NCI-H345 (cell line): Measurements from ENCODE around the gene RHOA.
"Not testable (repeated sequence)": the region's sequence is repeated elsewhere in the genome, so short reads cannot be mapped to it uniquely, and the experiment has no call there.

Experiments used
- DNase-seq: peaks from one replicate; lab custom pipeline; 2025; lab: John Stamatoyannopoulos, UW

The RHOA gene

GRCh38 chr3:49362561-49362960 is 49.2 kb downstream of the RHOA start:
- DNase-seq, result no peak

- no peak for DNase-seq
These were observed 52.2 kb downstream of the RHOA start for GRCh38 chr3:49359623-49360022.

GRCh38 chr3:49358884-49359225 is 52.9 kb downstream of the RHOA start:
- no peak for DNase-seq

GRCh38 chr3:49358217-49358883 is 53.4 kb downstream of the RHOA start, which contains the start of gene GPX1:
Gene GPX1, minus strand, starts transcription at chr3:49358353. Its CDS starts 75 bp downstream, at chr3:49358278.
- peak; percentile 91 for DNase-seq

- not testable (repeated sequence) for DNase-seq
These were observed 54.1 kb downstream of the RHOA start for GRCh38 chr3:49357443-49358216.

- not testable (repeated sequence) for DNase-seq
These were observed 54.7 kb downstream of the RHOA start for GRCh38 chr3:49357095-49357442.

GRCh38 chr3:49352890-49353421 is 58.8 kb downstream of the RHOA start:
- no peak for DNase-seq

- no peak for DNase-seq
These were observed 59.5 kb downstream of the RHOA start for GRCh38 chr3:49352281-49352680.

GRCh38 chr3:49351521-49352011 is 60.2 kb downstream of the RHOA start:
- DNase-seq, result no peak

GRCh38 chr3:49349348-49350114 is 62.2 kb downstream of the RHOA start:
- no peak for DNase-seq

GRCh38 chr3:49348361-49348760 is 63.4 kb downstream of the RHOA start:
- not testable (repeated sequence) for DNase-seq

GRCh38 chr3:49346797-49347251 is 65.0 kb downstream of the RHOA start:
- DNase-seq, result no peak

- DNase-seq, result no peak
These were observed 68.6 kb downstream of the RHOA start for GRCh38 chr3:49343163-49343562.

GRCh38 chr3:49341996-49342395 is 69.8 kb downstream of the RHOA start:
- DNase-seq, result no peak

- peak; percentile 89 for DNase-seq
These were observed 71.6 kb downstream of the RHOA start, which contains the start of gene USP4 for GRCh38 chr3:49339941-49340800. Gene USP4, minus strand, starts transcription at chr3:49340053. Its CDS starts 29 bp downstream, at chr3:49340024.

GRCh38 chr3:49339581-49339940 is 72.2 kb downstream of the RHOA start:
- DNase-seq, result no peak

GRCh38 chr3:49333916-49334633 is 77.7 kb downstream of the RHOA start:
- no peak for DNase-seq

- no peak for DNase-seq
These were observed 78.7 kb downstream of the RHOA start for GRCh38 chr3:49333091-49333490.

GRCh38 chr3:49329186-49329585 is 82.6 kb downstream of the RHOA start:
- DNase-seq, result no peak

GRCh38 chr3:49328350-49328749 is 83.4 kb downstream of the RHOA start:
- DNase-seq, result not testable (repeated sequence)

GRCh38 chr3:49327485-49327884 is 84.3 kb downstream of the RHOA start:
- DNase-seq, result no peak
